Nephron progenitor cell (in vitro differentiated cells): ENCODE results near the gene MAG.

Source experiments
- DNase-seq: peaks from one replicate; pipeline ENCODE4 v3.0.0; 2021
- H3K27ac Mint-ChIP-seq: 2 replicates; pipeline ENCODE4 v1.8.0; 2021; ENCODE audit warnings: mild to moderate bottlenecking, moderate library complexity, mixed read lengths
- H3K27me3 Mint-ChIP-seq: 2 replicates; pipeline ENCODE4 v1.8.0; 2021; ENCODE audit warnings: mild to moderate bottlenecking, low read depth, mixed read lengths; ENCODE audit not compliant: poor library complexity
- H3K36me3 Mint-ChIP-seq: 2 replicates; pipeline ENCODE4 v1.8.0; 2021; ENCODE audit warnings: low read depth, mixed read lengths
- H3K4me1 Mint-ChIP-seq: 2 replicates; pipeline ENCODE4 v1.8.0; 2021; ENCODE audit warnings: mixed read lengths
- H3K4me3 Mint-ChIP-seq: 2 replicates; pipeline ENCODE4 v1.8.0; 2021; ENCODE audit warnings: mild to moderate bottlenecking, moderate library complexity, mixed read lengths
- H3K9me3 Mint-ChIP-seq: 2 replicates; pipeline ENCODE4 v1.8.0; 2021; ENCODE audit warnings: mild to moderate bottlenecking, moderate library complexity, mixed read lengths
- TF ChIP-seq, protein P1 (sequence below): fragments of 200-600 bp; sonication (generic); IDR thresholded peaks from 2 replicates; pipeline ENCODE4 v1.5.0; 2021; ENCODE audit warnings: antibody characterized with exemption

Gene MAG

DNA sequence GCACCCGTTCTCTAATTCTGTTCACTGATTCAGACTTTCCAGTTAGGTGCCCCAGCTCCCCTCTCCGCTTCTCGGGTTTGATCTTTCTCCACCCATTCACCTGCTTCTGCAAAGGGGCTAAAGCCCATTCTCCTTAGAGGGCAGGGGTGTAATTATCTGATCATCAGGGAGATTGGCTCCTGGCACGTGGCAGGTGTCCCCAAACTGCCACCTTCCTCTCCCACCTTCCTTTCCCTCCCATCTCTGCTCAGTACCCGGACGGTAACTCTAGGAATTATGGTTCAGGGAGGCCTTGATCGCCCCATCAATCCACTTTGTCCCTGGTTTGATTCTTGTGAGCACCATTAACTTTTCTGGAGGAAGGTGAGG, 56.0 kb downstream of the MAG start:
- Mint-ChIP-seq H3K9me3 (no peaks in the 10 kb centered on the region), H3K36me3 (no peaks in the 10 kb centered on the region), H3K27me3 (peaks cover 49% of the 10 kb centered on the region), H3K4me1 (peaks cover 67% of the 10 kb centered on the region), H3K27ac (no peak overlapping the region), H3K4me3 (no peak overlapping the region)
- TF ChIP-seq, protein P1, sequence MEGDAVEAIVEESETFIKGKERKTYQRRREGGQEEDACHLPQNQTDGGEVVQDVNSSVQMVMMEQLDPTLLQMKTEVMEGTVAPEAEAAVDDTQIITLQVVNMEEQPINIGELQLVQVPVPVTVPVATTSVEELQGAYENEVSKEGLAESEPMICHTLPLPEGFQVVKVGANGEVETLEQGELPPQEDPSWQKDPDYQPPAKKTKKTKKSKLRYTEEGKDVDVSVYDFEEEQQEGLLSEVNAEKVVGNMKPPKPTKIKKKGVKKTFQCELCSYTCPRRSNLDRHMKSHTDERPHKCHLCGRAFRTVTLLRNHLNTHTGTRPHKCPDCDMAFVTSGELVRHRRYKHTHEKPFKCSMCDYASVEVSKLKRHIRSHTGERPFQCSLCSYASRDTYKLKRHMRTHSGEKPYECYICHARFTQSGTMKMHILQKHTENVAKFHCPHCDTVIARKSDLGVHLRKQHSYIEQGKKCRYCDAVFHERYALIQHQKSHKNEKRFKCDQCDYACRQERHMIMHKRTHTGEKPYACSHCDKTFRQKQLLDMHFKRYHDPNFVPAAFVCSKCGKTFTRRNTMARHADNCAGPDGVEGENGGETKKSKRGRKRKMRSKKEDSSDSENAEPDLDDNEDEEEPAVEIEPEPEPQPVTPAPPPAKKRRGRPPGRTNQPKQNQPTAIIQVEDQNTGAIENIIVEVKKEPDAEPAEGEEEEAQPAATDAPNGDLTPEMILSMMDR, result no peak
- DNase-seq, result no peak

GRCh38 chr19:35348911-35349611, 57.1 kb downstream of the MAG start:
- TF ChIP-seq, protein P1, result no peak
- H3K27ac Mint-ChIP-seq, result no peak overlapping the region
- no peaks in the 10 kb centered on the region for H3K36me3 Mint-ChIP-seq
- peaks cover 62% of the 10 kb centered on the region for H3K4me1 Mint-ChIP-seq
- peaks cover 43% of the 10 kb centered on the region for H3K27me3 Mint-ChIP-seq
- no peaks in the 10 kb centered on the region for H3K9me3 Mint-ChIP-seq
- no peak for DNase-seq
- peak overlapping the region; percentile 25 for H3K4me3 Mint-ChIP-seq

DNA sequence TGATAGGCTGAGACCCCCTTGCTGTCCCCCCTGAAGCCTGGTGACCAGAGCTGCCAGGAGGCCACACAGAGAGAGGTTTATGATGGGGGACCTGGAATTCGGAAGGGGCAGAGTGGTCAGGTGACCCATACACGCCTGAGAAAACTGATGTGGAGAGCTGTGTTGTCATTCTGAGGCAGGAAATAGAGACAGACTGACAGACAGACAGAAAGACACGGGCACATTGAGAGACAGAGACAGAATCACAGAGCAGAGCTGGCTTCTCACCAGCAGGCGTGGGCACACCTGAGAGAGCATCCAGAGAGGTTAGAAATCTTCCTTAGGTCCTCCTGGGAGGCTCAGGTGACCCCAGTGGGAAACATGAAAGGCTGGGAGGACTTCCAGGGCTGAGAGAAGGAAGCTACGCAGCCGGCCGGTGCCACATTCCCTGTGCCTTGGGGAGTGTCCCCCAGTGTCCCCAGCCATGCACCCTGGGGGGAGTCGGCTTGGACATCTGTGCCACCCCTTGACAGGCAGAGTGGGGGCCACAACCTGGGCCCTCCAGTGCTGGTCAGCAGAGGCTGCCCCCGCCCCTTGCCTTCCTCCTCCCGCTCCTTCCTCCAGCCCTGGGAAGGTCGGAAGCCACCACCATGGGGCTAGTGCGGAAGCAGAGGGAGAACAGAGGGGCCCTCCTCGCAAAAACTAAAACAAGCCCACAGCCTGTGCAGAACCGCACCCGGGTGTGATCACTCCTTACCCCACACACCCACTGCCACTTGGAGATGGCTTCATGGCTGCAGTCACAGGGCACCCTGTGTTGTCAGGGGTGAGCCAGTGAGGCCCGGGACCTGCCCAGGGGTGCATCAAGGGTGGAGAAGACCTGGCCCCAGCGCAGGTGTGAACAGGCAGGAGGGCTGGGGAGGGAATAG, 57.9 kb downstream of the MAG start:
- H3K27me3 Mint-ChIP-seq, result peaks cover 40% of the 10 kb centered on the region
- H3K4me3 Mint-ChIP-seq, result peak overlapping the region; percentile 11
- H3K4me1 Mint-ChIP-seq, result peaks cover 62% of the 10 kb centered on the region
- TF ChIP-seq, protein P1, result no peak
- H3K36me3 Mint-ChIP-seq, result no peaks in the 10 kb centered on the region
- H3K9me3 Mint-ChIP-seq, result no peaks in the 10 kb centered on the region
- no peak for DNase-seq
- no peak overlapping the region for H3K27ac Mint-ChIP-seq

DNA sequence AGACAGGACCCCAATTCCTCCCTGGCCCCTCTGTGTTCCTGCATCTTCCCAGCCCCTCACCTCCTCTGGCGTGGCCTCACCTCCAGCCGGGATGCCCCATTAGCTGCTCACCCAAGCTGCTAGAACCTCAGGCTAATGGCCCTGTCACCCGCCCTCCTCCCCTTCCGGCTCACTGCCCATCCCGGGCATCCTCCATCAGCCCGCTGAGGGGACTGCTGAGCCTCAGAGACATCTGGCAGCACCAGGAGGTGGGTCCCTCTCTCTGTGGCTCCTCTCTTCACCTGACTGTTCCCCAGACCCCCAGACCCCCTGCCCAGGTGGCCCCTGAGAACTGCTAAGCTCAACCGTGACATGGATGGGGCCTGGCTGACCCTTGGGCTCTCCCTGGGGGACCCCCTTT, 58.6 kb downstream of the MAG start:
- peaks cover 32% of the 10 kb centered on the region for H3K27me3 Mint-ChIP-seq
- peak; percentile 60 for DNase-seq
- no peak overlapping the region for H3K4me3 Mint-ChIP-seq
- no peaks in the 10 kb centered on the region for H3K36me3 Mint-ChIP-seq
- peaks cover 62% of the 10 kb centered on the region for H3K4me1 Mint-ChIP-seq
- no peak overlapping the region for H3K27ac Mint-ChIP-seq
- H3K9me3 Mint-ChIP-seq, result no peaks in the 10 kb centered on the region
- TF ChIP-seq, protein P1, result no peak

- Mint-ChIP-seq H3K4me1 (peaks cover 60% of the 10 kb centered on the region), H3K4me3 (no peak overlapping the region), H3K27me3 (peaks cover 27% of the 10 kb centered on the region), H3K27ac (no peak overlapping the region), H3K36me3 (no peaks in the 10 kb centered on the region), H3K9me3 (no peaks in the 10 kb centered on the region)
- TF ChIP-seq, protein P1, result no peak
- no peak for DNase-seq
Measured at GRCh38 chr19:35351411-35352176, 59.6 kb downstream of the MAG start.
